ENCODE measurements around the gene SERINC2. TPM values are rescaled to one million over a fixed set of nuclear protein-coding genes. Genes with fewer than 3 reads are reported as not detected.

Gene SERINC2
- polyA plus RNA-seq, 2 of the 4 experiments (the other 2 are of a cell fraction): 6.0 to 16.3 TPM

DNA sequence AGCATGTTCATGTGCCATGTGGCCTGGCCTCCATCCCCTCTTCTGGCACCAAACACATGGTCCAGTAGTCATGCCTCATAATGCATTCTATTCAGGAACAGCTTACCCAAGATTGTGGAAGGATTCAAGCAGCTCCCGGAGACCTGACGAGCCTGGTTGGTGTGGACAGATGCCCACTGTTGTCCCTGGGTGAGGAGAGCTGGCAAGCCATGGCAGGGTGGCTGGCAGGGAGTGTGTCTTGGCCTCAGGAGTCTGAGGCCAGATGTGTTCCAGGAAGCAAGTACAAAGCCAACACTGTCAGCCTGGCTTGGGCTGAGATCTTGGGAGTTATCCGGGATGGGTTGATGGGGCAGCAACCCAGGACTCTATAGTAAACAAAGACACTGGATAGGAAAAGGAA, 32.8 kb upstream of the SERINC2 start:
- 86% methylated on average over 2 of the region's 3 CpGs for WGBS (ENCODE audit: missing lambda C conversion rate)
- ATAC-seq (no peak), FAIRE-seq (no peak), DNase-seq (ENCODE audit: low read depth in 1 of 2, low spot score in 1 of 2) (no peak)
- ChIA-PET POLR2A (no interaction called here), CTCF (no interaction called here)
- Histone ChIP-seq H3K4me3 (no peak overlapping the region), H3K9me3 (no peaks in the 10 kb centered on the region), H3K27ac (no peak overlapping the region), H3K4me2 (no peak overlapping the region), H3K4me1 (peaks cover 13% of the 10 kb centered on the region)
- no peak for TF ChIP-seq POLR2A (IDR thresholded peaks at IDR 0.05; ENCODE audit: low read length)

DNA sequence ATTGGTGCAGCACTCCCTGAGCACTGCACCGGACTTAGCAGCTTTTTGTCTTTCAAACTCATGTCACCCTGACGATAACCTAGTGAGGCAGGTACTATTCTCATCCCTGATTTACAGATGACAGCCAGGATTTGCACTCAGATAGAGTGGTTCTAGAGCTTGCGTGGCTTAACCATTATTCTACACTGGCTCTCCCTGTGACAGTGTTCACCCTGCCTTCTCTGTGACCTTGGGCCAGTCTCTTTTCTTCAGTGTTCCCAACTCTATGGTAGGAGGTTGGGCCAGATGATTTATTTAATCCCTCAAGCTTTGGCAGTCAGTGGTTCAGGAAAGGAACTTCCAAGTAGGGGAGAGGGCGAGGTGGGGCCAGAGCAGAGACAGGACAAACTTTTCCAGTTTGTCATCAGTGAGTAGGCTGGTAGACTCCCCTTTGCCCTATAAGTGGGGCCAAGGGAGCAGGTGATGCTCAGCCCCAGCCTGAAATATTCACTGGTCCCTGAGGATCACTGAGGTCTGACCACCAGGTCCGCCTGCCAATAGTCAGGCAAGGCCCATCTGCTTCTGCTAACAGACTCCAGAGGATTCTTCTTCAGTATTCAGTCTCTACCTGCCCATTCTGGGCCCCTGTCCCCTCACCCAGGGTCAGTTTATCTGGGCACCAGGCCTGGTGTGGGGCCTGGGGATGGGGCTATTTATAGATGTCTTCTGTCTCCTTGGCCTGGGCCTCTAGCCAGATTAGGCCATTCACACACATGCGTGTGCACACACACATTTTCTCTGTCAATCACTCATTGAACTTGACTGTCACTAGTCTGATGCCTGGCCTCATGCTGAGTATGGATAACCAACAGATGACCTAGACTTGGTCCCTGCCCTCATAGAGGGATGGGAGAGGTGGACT, 31.4 kb upstream of the SERINC2 start:
- DNase-seq (ENCODE audit: low read depth in 1 of 2, low spot score in 1 of 2) (no peak), FAIRE-seq (no peak), ATAC-seq (no peak)
- TF ChIP-seq, protein P1, sequence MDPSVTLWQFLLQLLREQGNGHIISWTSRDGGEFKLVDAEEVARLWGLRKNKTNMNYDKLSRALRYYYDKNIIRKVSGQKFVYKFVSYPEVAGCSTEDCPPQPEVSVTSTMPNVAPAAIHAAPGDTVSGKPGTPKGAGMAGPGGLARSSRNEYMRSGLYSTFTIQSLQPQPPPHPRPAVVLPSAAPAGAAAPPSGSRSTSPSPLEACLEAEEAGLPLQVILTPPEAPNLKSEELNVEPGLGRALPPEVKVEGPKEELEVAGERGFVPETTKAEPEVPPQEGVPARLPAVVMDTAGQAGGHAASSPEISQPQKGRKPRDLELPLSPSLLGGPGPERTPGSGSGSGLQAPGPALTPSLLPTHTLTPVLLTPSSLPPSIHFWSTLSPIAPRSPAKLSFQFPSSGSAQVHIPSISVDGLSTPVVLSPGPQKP (IDR thresholded peaks at IDR 0.05; ENCODE audit: low read depth, low read length): no peak
- no peak for TF ChIP-seq JUNB (IDR thresholded peaks at IDR 0.05)
- TF ChIP-seq HEYL (CRISPR knock-in tag; IDR thresholded peaks at IDR 0.05): no peak
- TF ChIP-seq, protein P2, sequence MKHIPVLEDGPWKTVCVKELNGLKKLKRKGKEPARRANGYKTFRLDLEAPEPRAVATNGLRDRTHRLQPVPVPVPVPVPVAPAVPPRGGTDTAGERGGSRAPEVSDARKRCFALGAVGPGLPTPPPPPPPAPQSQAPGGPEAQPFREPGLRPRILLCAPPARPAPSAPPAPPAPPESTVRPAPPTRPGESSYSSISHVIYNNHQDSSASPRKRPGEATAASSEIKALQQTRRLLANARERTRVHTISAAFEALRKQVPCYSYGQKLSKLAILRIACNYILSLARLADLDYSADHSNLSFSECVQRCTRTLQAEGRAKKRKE (CRISPR knock-in tag; IDR thresholded peaks at IDR 0.05; ENCODE audit: low read depth): no peak
- no peak for TF ChIP-seq FOSL2 (IDR thresholded peaks at IDR 0.05)
- no peak for TF ChIP-seq FOSL2 (CRISPR knock-in tag; IDR thresholded peaks at IDR 0.05)
- no peak for TF ChIP-seq PHF8 (IDR thresholded peaks at IDR 0.05; ENCODE audit: borderline replicate concordance, low read depth)
- no peak for TF ChIP-seq MYC (IDR thresholded peaks at IDR 0.05; ENCODE audit: borderline replicate concordance, low read length)
- no peak for TF ChIP-seq JUN (IDR thresholded peaks at IDR 0.05)
- no peak for TF ChIP-seq NPAS2 (CRISPR knock-in tag; IDR thresholded peaks at IDR 0.05; ENCODE audit: borderline replicate concordance)
- no peak for TF ChIP-seq BHLHE40 (IDR thresholded peaks at IDR 0.05; ENCODE audit: low read depth, low read length)
- no peak for TF ChIP-seq POLR2A (IDR thresholded peaks at IDR 0.05; ENCODE audit: low read length)
- TF ChIP-seq SREBF2 (IDR thresholded peaks at IDR 0.05): no peak
- CTCF ChIA-PET: interaction anchor here (0.9 kb wide), 1 partner anchor 13 kb away, joined by 3 read pairs; no protein-coding TSS in a partner anchor
- Histone ChIP-seq H3K4me3 (no peak overlapping the region), H3K4me2 (no peak overlapping the region), H3K27ac (no peak overlapping the region), H3K4me1 (peaks cover 11% of the 10 kb centered on the region), H3K9me3 (no peaks in the 10 kb centered on the region)
- POLR2A ChIA-PET: no interaction called here
- WGBS (ENCODE audit: missing lambda C conversion rate): 85% methylated on average over 6 of the region's 6 CpGs

DNA sequence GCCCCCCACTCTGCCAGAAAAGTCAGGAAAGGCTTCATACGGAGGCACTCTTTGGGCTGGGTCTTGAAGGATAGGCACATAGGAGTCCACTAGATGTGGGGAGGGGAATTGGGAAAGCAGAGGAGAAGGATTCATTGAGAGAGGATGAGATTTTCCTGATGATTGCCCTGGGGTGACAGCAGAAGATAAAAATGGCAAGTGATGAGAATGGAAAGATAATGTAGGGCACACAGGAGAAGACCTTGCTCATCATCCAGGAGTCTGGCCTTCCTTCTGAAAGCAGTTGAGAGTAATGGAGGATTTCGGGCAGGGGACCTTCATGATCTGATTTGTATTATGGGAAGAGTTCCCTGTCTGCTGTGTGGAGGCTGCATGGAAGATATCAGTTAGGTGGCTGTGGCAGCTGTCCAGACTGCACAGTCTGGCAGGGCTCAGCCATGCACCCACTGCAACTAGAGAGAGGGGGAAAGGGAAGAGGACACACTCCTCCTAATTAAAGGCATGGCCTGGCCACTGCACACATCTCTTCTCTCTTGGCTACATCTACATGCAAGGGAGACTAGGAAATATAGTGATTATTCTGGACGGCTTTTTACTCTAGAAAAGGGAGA, 30.5 kb upstream of the SERINC2 start:
- H3K9me3 ChIP-seq: no peaks in the 10 kb centered on the region
- CTCF ChIA-PET: interaction anchor here (0.7 to 4.0 kb wide), 3 partner anchors 12 to 167 kb away, joined by 3 to 33 read pairs (median 4); no protein-coding TSS in a partner anchor
- POLR2A ChIA-PET: no interaction called here
- no peak; a peak in 1 of 6 replicates for ATAC-seq
- H3K4me1 ChIP-seq: peaks cover 3% of the 10 kb centered on the region; the same call in 2 of the 3 replicates
- no peak overlapping the region for H3K27ac ChIP-seq
- TF ChIP-seq, protein P3, sequence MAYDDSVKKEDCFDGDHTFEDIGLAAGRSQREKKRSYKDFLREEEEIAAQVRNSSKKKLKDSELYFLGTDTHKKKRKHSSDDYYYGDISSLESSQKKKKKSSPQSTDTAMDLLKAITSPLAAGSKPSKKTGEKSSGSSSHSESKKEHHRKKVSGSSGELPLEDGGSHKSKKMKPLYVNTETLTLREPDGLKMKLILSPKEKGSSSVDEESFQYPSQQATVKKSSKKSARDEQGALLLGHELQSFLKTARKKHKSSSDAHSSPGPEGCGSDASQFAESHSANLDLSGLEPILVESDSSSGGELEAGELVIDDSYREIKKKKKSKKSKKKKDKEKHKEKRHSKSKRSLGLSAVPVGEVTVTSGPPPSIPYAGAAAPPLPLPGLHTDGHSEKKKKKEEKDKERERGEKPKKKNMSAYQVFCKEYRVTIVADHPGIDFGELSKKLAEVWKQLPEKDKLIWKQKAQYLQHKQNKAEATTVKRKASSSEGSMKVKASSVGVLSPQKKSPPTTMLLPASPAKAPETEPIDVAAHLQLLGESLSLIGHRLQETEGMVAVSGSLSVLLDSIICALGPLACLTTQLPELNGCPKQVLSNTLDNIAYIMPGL (CRISPR knock-in tag; IDR thresholded peaks at IDR 0.05; ENCODE audit: borderline replicate concordance): no peak
- TF ChIP-seq NFE2L2 (conservative IDR thresholded peaks at IDR 0.05; ENCODE audit: low read length): no peak
- TF ChIP-seq TFCP2L1 (CRISPR knock-in tag; IDR thresholded peaks at IDR 0.05): no peak
- no peak for TF ChIP-seq CHD4 (IDR thresholded peaks at IDR 0.05; ENCODE audit: borderline replicate concordance)
- TF ChIP-seq CHD2 (IDR thresholded peaks at IDR 0.05; ENCODE audit: low read length, partially characterized antibody): no peak
- TF ChIP-seq SMC3 (IDR thresholded peaks at IDR 0.05): no peak
- TF ChIP-seq ESRRA (IDR thresholded peaks at IDR 0.05; ENCODE audit: borderline replicate concordance, low read length): no peak
- no peak for TF ChIP-seq HOXA7 (CRISPR knock-in tag; IDR thresholded peaks at IDR 0.05)
- TF ChIP-seq, protein P1 (IDR thresholded peaks at IDR 0.05; ENCODE audit: low read depth, low read length): no peak
- no peak for TF ChIP-seq RFX5 (IDR thresholded peaks at IDR 0.05)
- TF ChIP-seq RARB (CRISPR knock-in tag; IDR thresholded peaks at IDR 0.05): no peak
- TF ChIP-seq FOSB (CRISPR knock-in tag; IDR thresholded peaks at IDR 0.05): no peak
- TF ChIP-seq POLR2A (IDR thresholded peaks at IDR 0.05; ENCODE audit: low read length): no peak
- no peak for FAIRE-seq
- H3K4me2 ChIP-seq: no peak overlapping the region
- WGBS (ENCODE audit: missing lambda C conversion rate): 59% methylated on average over 3 of the region's 3 CpGs
- H3K4me3 ChIP-seq: no peak overlapping the region
- no peak for DNase-seq (ENCODE audit: low read depth in 1 of 2, low spot score in 1 of 2)
